Neural progenitor cell (in vitro differentiated cells): Measurements from ENCODE around the gene CCL4L2.

Source experiments
- EZH2 ChIP-seq: fragments of 200-600 bp; sonication (generic); IDR thresholded peaks from 2 replicates; pipeline ENCODE4 v1.6.1; 2017; ENCODE audit warnings: antibody characterized with exemption, mild to moderate bottlenecking, moderate library complexity
- TF ChIP-seq, protein P1 (sequence below): fragments of 200-600 bp; sonication (generic); IDR thresholded peaks from 2 replicates; pipeline ENCODE4 v1.5.1; 2017; ENCODE audit warnings: antibody characterized with exemption, mild to moderate bottlenecking

DNA sequence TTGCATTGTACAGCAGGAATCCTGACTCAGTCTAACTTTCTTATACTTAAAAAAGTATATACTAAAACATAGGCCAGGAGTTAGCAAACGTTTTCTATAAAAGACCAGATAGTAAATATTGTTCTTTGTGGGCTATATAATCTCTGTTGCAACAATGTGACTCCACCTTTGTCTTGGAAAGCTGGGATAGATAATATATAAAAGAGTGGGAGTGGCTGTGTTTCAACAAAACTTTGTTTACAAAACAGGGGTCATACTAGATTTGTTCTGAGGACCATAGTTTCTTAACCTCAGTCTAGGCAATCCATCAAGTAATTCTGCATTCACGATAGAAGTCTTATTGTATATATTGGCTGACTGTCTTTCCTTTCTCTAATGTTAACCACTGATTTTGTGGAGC is 25.4 kb upstream of the CCL4L2 start:
- TF ChIP-seq, protein P1, sequence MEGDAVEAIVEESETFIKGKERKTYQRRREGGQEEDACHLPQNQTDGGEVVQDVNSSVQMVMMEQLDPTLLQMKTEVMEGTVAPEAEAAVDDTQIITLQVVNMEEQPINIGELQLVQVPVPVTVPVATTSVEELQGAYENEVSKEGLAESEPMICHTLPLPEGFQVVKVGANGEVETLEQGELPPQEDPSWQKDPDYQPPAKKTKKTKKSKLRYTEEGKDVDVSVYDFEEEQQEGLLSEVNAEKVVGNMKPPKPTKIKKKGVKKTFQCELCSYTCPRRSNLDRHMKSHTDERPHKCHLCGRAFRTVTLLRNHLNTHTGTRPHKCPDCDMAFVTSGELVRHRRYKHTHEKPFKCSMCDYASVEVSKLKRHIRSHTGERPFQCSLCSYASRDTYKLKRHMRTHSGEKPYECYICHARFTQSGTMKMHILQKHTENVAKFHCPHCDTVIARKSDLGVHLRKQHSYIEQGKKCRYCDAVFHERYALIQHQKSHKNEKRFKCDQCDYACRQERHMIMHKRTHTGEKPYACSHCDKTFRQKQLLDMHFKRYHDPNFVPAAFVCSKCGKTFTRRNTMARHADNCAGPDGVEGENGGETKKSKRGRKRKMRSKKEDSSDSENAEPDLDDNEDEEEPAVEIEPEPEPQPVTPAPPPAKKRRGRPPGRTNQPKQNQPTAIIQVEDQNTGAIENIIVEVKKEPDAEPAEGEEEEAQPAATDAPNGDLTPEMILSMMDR, result no peak
- TF ChIP-seq EZH2, result no peak
